Stimulated activated CD4-positive, alpha-beta T cell treated with anti-CD3 and anti-CD28 coated beads, Interleukin-4, amount 100 ng/mL, for 24 hours (primary cell): ENCODE data around the gene TMEM26.
"Not testable (repeated sequence)": the region's sequence is repeated elsewhere in the genome, so short reads cannot be mapped to it uniquely, and the experiment has no call there.

Experiments
- DNase-seq: peaks from one replicate; pipeline ENCODE4 v3.0.0-alpha.2; 2020

TMEM26 gene

GRCh38 chr10:61398366-61399129 is 54.6 kb downstream of the TMEM26 start:
- no peak for DNase-seq

GRCh38 chr10:61397175-61397986 is 55.8 kb downstream of the TMEM26 start:
- DNase-seq, result no peak

GRCh38 chr10:61391281-61391680 is 61.9 kb downstream of the TMEM26 start:
- DNase-seq, result no peak

GRCh38 chr10:61390851-61391250 is 62.3 kb downstream of the TMEM26 start:
- DNase-seq, result no peak

DNA sequence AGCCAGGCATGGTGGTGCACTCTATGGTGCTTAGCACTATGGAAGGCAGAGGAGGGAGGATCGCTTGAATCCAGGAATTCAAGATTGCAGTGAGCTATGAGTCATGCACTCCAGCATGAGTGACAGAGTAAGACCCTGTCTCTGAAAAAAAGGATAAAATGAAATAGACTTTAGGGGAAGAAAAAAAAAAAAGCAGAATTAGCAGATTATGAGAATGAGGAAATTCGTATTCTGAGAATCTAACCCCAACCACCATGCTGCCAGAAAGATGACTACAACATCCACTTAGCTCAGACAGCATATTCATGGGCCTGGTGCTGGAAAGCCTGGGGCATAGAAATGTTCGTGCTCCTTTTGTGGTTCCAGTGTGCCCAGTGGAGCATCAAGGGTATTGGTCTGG is 63.3 kb downstream of the TMEM26 start:
- DNase-seq, result no peak

DNA sequence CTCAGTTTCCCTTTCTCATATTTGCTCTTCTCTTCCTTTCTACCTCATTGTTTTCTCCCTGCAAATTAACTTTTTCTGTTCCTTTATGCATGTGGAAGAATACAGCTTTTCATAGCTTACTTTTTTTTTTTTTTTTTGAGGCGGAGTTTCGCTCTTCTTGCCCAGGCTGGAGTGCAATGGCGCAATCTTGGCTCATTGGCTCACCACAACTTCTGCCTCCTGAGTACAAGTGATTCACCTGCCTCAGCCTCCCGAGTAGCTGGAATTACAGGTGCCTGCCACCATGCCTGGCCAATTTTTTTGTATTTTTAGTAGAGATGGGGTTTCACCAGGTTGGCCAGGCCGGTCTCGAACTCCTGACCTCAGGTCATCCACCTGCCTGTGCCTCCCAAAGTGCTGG is 64.2 kb downstream of the TMEM26 start:
- not testable (repeated sequence) for DNase-seq

DNA sequence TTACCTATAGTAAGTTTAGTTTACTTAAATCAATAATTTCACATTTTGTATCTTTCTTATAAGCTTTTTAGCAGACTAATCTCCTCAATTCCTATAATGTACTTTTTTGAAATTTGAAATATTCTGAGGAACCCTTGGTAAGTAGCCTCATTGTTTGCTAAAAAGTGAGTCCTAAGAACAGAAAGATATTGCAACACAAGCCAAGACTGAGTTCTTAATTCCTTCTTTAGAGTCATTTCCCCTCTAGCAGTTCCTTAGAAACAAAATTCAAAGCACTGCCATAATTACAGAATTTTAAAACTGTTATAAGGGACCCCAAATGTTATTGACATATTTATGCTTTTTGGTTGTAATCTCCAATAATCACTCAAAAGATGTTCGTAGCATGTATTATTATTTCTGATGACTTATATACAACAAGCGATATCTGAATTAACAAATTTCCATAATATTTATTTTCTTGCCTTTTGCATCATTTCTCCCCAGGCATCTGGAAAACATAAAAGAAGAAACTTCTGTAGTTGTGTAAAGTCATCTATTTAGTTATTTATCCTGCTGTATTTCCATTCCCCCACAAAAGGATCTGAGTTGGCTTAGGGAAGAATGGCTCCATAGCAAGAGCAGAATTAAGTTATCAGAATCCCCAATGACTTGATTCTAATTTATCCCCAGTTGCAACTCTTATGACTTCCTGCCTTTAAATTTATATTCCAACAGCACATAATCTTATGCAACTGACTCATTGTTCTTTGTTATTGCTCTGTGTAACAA is 67.8 kb downstream of the TMEM26 start:
- DNase-seq, result no peak

DNA sequence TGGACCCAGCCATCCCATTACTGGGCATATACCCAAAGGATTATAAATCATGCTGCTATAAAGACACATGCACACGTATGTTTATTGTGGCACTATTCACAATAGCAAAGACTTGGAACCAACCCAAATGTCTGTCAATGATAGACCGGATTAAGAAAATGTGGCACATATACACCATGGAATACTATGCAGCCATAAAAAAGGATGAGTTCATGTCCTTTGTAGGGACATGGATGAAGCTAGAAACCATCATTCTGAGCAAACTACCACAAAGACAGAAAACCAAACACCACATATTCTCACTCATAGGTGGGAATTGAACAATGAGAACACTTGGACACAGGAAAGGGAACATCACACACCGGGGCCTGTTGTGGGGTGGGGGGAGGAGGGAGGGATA is 72.0 kb downstream of the TMEM26 start:
- not testable (repeated sequence) for DNase-seq

GRCh38 chr10:61378865-61379264 is 74.3 kb downstream of the TMEM26 start:
- no peak for DNase-seq

- DNase-seq, result no peak
These were observed 76.2 kb downstream of the TMEM26 start for GRCh38 chr10:61376908-61377368.

GRCh38 chr10:61376377-61376776 is 76.8 kb downstream of the TMEM26 start:
- DNase-seq, result no peak

DNA sequence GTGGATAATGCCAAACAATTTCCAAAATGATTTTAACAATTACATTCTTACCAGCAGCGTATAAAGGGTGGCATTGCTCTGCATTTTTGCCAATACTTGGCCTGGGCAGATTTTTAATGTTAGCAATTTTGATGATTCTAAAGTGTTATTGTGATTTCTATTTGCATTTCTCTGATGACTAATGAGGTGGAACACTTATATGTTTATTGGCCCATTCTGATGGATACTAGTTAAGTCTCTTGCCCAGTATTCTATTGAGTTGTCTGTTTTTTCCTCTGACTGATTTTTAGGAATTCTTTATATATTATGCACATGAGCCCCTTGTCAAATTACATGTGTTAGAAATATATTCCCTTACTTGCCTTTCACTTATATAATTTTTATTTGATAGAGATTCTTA is 86.8 kb downstream of the TMEM26 start:
- DNase-seq, result no peak

DNA sequence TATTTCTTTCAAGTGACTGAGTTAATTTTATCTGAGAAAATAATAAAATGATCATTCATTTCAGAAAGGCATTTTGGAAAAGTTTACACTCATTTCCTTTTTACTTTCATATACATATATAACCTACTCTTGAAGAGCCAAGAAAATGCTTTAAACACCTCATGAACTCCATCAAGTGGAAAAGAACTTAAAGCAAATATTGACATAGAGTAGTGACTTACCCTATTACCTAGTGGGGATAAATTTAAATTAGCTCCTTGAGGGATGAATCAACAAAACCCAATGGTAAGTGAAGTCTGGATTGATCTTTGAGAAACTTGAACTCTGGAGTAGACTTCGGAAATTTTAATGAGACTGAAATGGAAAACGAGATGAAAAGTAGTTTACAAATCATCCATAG is 88.6 kb downstream of the TMEM26 start:
- no peak for DNase-seq

- DNase-seq, result no peak
These were observed 90.2 kb downstream of the TMEM26 start for GRCh38 chr10:61363006-61363405.

- DNase-seq, result no peak
These were observed 93.7 kb downstream of the TMEM26 start for GRCh38 chr10:61359452-61359851.

GRCh38 chr10:61357687-61358086 is 95.5 kb downstream of the TMEM26 start:
- DNase-seq, result no peak
